Measurements from ENCODE around the gene GNAS. TPM values are rescaled to one million over a fixed set of nuclear protein-coding genes. Genes with fewer than 3 reads are reported as not detected.

GNAS gene
- polyA plus RNA-seq, 1 donor (not counting 4 experiments of a cell fraction or from before 2014, with no cell fraction given) = 560 TPM

DNA sequence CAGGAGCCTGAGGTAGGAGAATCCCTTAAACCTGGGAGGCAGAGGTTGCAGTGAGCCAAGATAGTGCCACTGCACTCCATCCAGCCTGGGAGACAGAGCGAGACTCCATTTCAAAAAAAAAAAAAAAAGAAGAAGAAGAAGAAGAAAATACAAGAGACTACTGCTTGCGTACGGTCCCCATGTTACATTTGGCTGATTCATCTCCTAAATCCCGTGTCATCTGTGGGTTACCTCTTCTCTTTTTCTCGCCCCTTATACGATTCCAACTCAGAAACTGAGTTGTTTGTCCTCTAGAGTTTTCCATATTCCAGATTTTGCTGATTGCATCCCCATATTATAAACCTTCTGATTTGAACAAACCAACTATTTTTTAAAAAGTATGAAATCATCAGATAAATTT lies 66.1 kb downstream of the GNAS start:
- no peaks in the 10 kb centered on the region for H3K9me3 ChIP-seq (ENCODE audit: control insufficient read depth, low read depth, low read length)
- H4K20me1 ChIP-seq (ENCODE audit: control insufficient read depth, extremely low read depth, insufficient read depth, low read length) = no peaks in the 10 kb centered on the region
- DNase-seq (ENCODE audit: low read depth, low spot score) (no peak), FAIRE-seq (no peak)
- H3K27me3 ChIP-seq (ENCODE audit: control insufficient read depth, extremely low read depth, insufficient read depth, low read length) = no peaks in the 10 kb centered on the region
- no peaks in the 10 kb centered on the region for H3K9me1 ChIP-seq (ENCODE audit: control insufficient read depth, extremely low read depth, insufficient read depth, low read length)
- TF ChIP-seq, protein P1, sequence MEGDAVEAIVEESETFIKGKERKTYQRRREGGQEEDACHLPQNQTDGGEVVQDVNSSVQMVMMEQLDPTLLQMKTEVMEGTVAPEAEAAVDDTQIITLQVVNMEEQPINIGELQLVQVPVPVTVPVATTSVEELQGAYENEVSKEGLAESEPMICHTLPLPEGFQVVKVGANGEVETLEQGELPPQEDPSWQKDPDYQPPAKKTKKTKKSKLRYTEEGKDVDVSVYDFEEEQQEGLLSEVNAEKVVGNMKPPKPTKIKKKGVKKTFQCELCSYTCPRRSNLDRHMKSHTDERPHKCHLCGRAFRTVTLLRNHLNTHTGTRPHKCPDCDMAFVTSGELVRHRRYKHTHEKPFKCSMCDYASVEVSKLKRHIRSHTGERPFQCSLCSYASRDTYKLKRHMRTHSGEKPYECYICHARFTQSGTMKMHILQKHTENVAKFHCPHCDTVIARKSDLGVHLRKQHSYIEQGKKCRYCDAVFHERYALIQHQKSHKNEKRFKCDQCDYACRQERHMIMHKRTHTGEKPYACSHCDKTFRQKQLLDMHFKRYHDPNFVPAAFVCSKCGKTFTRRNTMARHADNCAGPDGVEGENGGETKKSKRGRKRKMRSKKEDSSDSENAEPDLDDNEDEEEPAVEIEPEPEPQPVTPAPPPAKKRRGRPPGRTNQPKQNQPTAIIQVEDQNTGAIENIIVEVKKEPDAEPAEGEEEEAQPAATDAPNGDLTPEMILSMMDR (optimal IDR thresholded peaks at IDR 0.05 in 1 of 3, IDR thresholded peaks at IDR 0.05 in 1 of 3, conservative IDR thresholded peaks at IDR 0.05 in 1 of 3; ENCODE audit: extremely low read depth in 1 of 3, insufficient read depth in 2 of 3, low read length in 3 of 3) = no peak
- TF ChIP-seq EZH2 (IDR thresholded peaks at IDR 0.05; ENCODE audit: low read length) = no peak
- dilution Hi-C loops (cut with MboI; ENCODE audit: extremely low pct_ligation_motif_present, low sequenced_read_pairs) = no loop called here
- no peak overlapping the region for H2AFZ ChIP-seq (ENCODE audit: control insufficient read depth, low read length)
- no peak overlapping the region for H3K4me3 ChIP-seq (ENCODE audit: control insufficient read depth in 2 of 3, extremely low read depth in 1 of 3, insufficient read depth in 2 of 3, low read depth in 1 of 3, low read length in 3 of 3)
- no peak overlapping the region for H3K4me2 ChIP-seq (ENCODE audit: control insufficient read depth, extremely low read depth, insufficient read depth, low read depth, low read length)
- no peaks in the 10 kb centered on the region for H3K79me2 ChIP-seq (ENCODE audit: control insufficient read depth, insufficient read depth, low read length)
- H3K9ac ChIP-seq (ENCODE audit: control insufficient read depth, extremely low read depth, insufficient read depth, low read length) = no peak overlapping the region
- no peak overlapping the region for H3K27ac ChIP-seq (ENCODE audit: control insufficient read depth, insufficient read depth, low read length)
- no peaks in the 10 kb centered on the region for H3K4me1 ChIP-seq (ENCODE audit: control insufficient read depth, extremely low read depth, insufficient read depth, low read length)
- no peaks in the 10 kb centered on the region for H3K36me3 ChIP-seq (ENCODE audit: control insufficient read depth in 2 of 2, extremely low read depth in 1 of 2, insufficient read depth in 2 of 2, low read length in 2 of 2)

DNA sequence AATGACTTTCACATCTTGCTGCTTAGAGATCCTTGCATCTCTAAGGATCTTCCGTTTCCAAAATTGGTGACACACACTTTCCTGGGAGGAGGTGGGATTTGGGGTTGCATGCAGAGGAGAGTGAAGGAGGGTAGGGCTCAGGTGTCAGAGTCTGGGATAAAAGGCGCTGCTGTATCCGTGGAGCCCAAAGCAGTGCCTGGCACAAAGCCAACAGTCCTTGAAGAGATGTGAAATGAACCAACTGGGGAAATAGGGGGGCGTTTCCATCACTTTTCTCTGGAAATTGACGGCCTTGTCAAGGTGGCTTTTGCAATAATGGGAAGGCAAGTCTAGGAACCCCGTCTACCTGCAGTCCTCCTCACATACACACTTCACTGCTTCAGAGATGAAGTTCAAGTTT lies 69.0 kb downstream of the GNAS start:
- dilution Hi-C loops (cut with MboI; ENCODE audit: extremely low pct_ligation_motif_present, low sequenced_read_pairs) = no loop called here
- no peaks in the 10 kb centered on the region for H3K27me3 ChIP-seq (ENCODE audit: control insufficient read depth, extremely low read depth, insufficient read depth, low read length)

More for the DNA sequence above, 69.0 kb downstream of the GNAS start:
- no peaks in the 10 kb centered on the region for H3K79me2 ChIP-seq (ENCODE audit: control insufficient read depth, insufficient read depth, low read length)
- no peak overlapping the region for H3K9ac ChIP-seq (ENCODE audit: control insufficient read depth, extremely low read depth, insufficient read depth, low read length)
- FAIRE-seq (no peak), DNase-seq (ENCODE audit: low read depth, low spot score) (no peak)
- no peaks in the 10 kb centered on the region for H4K20me1 ChIP-seq (ENCODE audit: control insufficient read depth, extremely low read depth, insufficient read depth, low read length)
- H3K9me3 ChIP-seq (ENCODE audit: control insufficient read depth, low read depth, low read length) = no peaks in the 10 kb centered on the region
- no peaks in the 10 kb centered on the region for H3K36me3 ChIP-seq (ENCODE audit: control insufficient read depth in 2 of 2, extremely low read depth in 1 of 2, insufficient read depth in 2 of 2, low read length in 2 of 2)
- H3K9me1 ChIP-seq (ENCODE audit: control insufficient read depth, extremely low read depth, insufficient read depth, low read length) = no peaks in the 10 kb centered on the region
- H3K27ac ChIP-seq (ENCODE audit: control insufficient read depth, insufficient read depth, low read length) = no peak overlapping the region
- TF ChIP-seq EZH2 (IDR thresholded peaks at IDR 0.05; ENCODE audit: low read length) = no peak
- TF ChIP-seq, protein P1 (optimal IDR thresholded peaks at IDR 0.05 in 1 of 3, IDR thresholded peaks at IDR 0.05 in 1 of 3, conservative IDR thresholded peaks at IDR 0.05 in 1 of 3; ENCODE audit: extremely low read depth in 1 of 3, insufficient read depth in 2 of 3, low read length in 3 of 3) = no peak
- no peak overlapping the region for H3K4me2 ChIP-seq (ENCODE audit: control insufficient read depth, extremely low read depth, insufficient read depth, low read depth, low read length)
- no peaks in the 10 kb centered on the region for H3K4me1 ChIP-seq (ENCODE audit: control insufficient read depth, extremely low read depth, insufficient read depth, low read length)
- no peak overlapping the region for H2AFZ ChIP-seq (ENCODE audit: control insufficient read depth, low read length)
- no peak overlapping the region for H3K4me3 ChIP-seq (ENCODE audit: control insufficient read depth in 2 of 3, extremely low read depth in 1 of 3, insufficient read depth in 2 of 3, low read depth in 1 of 3, low read length in 3 of 3)

All from keratinocyte (primary cell).